NCI-H2029 treated with DMSO at 0.1 percent for 48 hours (cell line): ENCODE results near the gene DCPS.
"Not testable (repeated sequence)": the region's sequence is repeated elsewhere in the genome, so short reads cannot be mapped to it uniquely, and the experiment has no call there.

ENCODE experiments used
- DNase-seq: peaks from one replicate; lab custom pipeline; 2025; lab: John Stamatoyannopoulos, UW

Gene DCPS

DNA sequence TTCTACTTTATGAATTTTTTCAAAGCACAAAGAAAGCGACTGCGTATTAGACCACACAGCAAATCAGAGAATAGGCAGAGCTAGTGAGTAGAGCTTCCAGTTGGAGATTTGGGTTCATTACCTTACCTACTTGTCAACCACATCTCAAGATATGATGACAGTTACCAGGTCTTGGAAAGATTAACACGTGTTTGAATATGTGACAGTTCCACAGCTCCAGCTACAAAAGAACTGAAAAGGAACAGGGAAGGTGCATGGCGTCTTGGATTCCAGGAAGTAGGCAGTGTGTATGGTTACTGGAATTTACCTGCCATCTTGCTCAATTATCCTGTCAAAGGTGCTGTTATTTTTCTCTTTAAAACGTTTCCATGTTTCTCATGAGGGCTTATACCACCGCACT, 15.6 kb upstream of the DCPS start:
- no peak for DNase-seq

DNA sequence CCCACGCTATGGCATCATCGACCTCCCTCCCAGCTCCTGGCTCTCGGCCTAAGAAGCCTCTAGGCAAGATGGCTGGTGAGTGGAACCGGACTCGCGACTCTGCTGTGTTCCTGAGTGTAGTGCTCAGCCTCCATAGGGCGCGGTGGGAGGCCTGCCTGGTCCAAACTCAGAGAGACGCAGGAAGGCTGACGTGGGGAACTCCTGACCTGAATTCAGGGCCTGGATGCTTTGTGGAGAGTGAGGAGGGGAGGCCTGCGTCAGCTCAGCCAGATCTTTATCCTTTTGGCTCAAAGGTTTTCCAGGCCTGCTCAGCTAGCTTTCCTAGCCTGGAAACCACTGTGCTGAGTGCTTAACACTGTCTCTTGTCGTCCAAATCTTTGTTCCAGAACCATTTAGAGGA, 13.0 kb upstream of the DCPS start:
- no peak for DNase-seq

DNA sequence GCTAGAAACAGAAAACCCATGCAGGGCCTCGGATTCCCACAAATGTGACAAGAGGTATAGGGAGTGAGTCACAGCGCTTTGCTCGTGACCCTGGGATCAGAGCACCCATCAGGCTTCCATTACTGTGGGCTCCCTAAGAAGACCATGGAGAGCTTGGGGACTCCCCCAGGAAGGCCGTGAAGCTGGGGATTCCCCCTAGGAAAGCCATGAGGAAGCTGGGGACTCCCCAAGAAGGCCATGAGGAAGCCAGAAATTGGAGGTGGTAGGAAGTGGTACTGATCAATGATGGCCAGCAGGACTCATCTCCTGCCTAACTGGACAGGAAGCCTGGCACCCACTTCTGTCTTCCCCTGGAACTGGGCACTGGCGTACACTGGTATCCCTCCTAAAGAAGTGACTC, 10.1 kb upstream of the DCPS start:
- no peak for DNase-seq

DNA sequence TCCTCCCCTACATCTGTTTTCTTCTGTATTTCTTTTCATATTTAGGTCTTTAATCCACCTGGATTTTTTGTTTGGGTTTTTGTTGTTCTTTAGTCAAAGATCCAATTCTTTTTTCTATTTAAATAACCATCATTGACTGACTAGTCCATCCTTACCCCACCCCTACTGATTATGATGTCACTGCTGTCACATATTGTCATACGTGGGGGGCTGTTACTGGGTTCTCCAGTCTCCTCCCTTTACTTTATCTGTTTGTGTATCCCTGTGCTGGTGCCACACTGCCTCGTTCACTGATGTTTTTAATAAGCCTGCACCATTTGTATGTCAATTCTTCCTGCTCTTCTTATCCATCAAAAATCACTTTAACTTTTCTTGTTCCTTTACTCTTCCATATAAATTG, 6.9 kb upstream of the DCPS start:
- no peak for DNase-seq

- no peak for DNase-seq
These were observed 706 bp downstream of the DCPS start for GRCh38 chr11:126304457-126305075.

DNA sequence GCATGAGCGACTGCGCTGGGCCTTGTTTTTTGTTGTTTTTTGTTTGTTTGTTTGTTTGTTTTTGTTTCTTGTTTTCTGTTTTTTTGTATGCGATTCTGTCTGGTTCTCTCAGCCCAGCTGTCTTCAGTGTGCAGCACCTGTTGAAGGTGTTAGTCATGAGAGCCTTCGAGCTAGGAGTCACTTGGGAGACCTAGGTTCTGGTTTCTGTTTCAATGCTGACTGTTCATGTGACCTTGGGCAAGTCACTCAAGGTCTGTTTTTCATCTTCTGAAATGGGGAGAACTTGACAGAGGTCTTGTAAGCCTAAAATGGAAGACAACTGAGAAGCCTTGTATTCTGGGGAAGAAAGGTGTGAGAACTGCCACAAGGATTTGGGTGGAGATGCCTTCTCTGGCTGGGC, 1.8 kb downstream of the DCPS start:
- no peak for DNase-seq

- no peak for DNase-seq
These were observed 3.8 kb downstream of the DCPS start for GRCh38 chr11:126307706-126308105.

DNA sequence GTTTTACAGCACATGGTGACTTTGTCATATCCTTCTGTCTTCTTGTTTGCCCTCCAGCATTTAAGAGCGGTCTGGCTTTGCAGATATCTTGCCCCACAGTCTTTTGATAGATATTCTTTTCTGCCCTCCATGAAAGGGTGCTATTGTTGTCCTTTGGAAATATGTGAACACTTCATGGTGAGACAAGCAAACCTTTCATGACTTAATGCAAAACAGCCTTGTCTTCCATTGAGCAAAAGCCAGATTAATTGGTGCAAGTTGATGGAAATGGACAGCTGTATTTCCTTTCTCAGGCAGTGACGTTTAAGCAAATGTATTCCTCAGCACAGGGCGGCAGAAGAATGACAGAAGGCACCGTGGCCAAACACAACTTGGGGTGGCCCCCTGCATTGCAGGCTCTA, 4.4 kb downstream of the DCPS start:
- DNase-seq = no peak

DNA sequence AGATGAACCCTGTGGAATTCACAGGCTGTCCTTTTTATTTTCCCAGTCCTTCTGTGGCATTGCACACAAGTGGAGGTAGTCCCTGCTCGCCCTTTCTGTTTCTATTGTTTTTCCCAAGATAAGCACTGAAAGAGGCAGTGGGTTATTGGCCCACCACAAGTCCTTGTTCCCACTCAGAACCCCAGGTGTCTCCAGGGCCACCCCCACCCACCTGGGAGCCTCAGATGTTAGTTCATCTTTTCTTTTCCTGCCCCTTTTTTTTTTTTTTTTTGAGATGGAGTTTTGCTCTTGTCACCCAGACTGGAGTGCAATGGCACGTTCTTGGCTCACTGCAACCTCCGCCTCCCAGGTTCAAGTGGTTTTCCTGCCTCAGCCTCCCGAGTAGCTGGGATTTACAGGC, 4.9 kb downstream of the DCPS start:
- DNase-seq = not testable (repeated sequence)

DNA sequence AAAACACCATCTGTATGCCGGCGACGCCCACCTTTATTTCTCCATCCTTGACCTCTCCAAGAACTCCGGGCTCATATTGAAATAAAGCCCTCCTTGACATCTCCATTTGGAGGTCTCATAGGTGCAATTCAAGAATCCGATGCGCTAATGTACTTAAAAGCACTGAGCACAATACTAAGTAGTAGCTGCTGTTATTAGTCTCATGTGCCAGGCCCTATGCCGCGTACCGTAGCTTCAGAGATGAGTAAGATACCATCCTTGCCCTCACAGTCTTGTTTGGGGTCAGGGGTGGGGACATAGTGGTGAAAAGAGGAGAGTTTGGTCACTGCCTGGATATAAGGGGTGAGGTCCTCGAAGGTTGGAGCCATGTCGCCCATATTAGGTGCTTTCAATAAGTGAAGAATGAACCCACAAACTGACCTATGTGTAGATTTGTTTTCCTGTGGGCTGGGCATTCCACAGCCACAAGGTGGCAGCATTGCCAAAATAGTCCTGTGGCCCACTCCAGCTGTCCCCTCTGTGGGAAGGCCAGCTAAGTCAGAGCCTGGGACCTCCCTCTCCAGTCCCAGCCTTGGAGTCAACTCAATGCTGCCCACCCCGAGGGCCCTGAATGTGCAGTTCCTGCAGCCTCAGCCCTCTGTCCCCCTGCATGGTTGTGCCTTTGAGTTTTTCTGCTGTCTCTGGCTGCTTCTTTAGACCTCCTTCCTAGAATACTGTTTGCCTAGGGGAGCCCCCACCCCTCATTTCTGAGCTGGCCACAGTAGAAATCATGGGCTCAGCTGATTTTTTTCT, 6.5 kb downstream of the DCPS start:
- DNase-seq = no peak

DNA sequence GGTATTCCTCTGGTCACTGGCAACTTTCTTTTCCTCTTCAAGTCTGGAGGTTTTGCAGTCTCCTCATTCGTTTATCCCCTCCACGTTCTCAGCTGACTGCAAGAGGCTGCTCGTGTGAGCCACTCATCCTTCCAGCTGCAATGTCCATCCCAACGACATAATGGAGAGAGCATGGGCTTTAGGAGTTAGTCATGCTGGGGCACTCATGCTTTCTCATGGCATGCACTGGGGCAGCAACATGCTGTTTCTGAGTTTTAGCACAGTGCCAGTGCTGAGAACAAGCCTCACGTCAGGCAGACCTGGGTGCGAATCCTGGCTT, 7.1 kb downstream of the DCPS start:
- no peak for DNase-seq

DNA sequence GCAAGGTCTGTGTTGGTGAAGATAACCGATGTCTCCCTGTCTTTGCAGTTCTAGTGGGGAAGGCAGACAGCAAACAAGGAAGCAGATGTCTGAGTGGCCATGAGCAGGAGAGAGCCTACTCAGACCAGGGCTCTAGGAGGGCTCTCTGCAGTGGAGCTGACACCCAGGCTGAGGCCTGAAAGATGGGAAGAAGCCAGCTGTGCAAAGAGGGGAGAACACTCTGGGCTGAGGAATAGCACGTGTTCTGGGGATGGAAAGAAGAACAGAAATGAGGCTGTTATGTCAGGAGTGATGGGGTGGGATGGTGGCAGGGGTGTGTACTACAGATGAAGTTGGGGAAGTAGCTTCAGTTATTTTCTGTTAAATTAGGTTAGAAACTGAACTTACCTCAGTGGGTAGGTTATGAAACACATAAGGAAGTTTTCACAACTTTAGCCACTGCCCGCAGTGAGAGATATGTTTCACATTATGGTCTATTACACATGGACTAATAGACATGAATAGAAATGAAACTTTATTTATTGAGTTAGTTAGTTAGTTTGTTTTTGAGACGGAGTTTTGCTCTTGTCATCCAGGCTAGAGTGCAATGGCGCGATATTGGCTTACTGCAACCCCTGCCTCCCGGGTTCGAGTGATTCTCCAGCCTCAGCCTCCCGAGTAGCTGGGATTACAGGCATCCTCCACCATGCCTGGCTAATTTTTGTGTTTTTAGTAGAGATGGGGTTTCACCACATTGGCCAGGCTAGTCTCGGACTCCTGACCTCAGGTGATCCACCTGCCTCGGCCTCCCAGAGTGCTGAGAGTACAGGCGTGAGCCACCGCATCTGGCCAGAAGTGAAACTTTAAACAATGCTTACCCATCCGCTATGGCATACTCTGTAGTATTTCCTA, 7.8 kb downstream of the DCPS start:
- DNase-seq = no peak

GRCh38 chr11:126312961-126313360, 9.1 kb downstream of the DCPS start:
- DNase-seq = no peak

GRCh38 chr11:126313826-126314225, 10.0 kb downstream of the DCPS start:
- DNase-seq = no peak

GRCh38 chr11:126317432-126317755, 13.5 kb downstream of the DCPS start:
- DNase-seq = no peak

DNA sequence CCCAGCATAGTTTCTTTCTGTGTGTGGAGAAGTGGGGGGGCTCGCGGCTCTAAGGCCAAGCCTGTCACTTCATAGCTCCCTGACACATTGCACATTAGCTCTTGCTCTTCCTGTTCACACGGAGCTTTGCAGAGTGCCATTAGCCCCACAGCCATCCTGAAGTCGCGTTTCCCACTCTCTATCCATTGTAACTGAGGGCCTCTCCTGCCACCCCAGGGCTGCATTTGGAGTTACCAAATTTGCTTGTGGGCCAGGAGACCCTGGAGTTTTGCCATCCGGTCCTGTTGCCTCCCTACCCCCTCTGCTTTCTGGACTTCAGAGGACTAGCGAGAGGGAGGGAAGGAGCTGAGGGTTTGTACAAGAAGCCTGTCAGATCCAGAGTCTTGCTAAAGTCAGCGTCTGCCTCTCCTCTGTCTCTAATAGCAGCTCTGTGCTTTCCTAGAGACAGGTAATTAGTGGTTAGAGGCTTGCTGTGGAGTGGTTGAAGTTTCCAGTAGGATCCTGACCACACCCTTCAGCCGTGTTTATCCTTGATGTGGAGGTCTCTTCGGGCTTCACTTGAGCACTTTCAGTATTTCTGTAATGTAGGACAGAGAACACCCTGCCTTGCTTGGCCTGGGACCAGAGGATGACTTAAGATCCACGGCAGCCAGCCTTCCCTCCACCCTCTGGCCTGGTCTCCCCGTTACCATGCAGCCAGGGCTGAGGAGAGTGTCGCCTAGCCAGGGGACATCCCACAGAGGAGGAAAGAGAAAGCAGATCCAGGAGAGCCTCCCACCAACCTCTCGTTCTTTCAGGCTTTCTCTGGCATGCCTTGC, 14.1 kb downstream of the DCPS start:
- DNase-seq = no peak

DNA sequence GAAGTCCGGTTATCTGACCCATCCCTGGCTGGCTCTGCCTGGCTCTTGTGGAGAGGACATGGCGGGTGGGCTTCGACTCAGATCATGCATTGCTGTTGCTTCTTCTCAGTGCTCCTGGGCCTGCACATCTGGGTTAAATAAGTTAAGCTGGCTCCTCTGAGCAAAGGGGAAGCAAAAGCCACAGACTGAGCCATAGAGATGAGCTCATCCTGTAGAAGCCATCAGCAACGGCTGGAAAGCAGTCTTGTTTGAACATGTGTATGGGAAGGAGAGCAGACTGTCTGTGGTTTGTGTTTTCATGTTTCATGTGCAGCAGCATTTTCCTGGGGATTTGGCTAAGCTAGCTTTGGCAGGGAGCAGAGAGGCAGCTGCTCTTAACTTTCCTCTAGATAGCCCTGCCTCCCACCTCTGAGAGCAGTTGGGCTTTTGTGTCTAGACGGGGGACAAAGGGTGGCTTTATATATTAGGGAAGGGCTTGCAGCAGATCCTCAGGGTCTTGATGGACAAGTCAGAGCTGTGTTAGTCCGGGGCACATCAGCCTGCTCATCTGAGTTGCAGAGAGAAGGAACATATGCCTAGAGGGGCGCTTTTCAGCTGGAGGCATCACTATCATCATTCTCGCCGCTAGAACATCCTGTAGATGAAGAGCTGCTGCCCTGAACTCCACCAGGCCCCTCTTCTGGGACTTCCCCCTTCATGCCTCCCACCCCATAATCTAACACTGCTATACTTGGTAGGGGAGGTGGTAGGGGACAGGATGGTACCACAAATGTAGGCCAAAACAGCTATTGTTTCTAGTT, 14.9 kb downstream of the DCPS start:
- DNase-seq = no peak

DNA sequence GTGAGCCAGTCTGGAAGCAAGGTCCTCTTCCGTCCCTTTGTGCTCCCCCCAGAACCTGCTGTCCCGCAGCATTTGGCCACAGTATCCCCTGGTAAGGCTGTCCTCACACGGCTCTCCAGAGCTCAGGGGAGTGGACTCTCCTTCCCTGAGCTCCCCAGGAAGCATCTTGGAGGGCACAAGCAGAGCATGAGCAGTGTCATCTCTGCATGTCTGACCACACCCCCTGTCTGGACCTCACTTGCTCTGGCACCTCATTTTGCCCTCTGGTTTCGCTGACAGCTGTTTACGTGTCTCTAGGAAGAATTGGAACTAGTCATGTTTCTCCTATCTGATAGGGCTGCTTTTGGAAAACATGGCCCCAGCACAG, 15.5 kb downstream of the DCPS start:
- no peak for DNase-seq

GRCh38 chr11:126322996-126323395, 19.1 kb downstream of the DCPS start:
- no peak for DNase-seq

DNA sequence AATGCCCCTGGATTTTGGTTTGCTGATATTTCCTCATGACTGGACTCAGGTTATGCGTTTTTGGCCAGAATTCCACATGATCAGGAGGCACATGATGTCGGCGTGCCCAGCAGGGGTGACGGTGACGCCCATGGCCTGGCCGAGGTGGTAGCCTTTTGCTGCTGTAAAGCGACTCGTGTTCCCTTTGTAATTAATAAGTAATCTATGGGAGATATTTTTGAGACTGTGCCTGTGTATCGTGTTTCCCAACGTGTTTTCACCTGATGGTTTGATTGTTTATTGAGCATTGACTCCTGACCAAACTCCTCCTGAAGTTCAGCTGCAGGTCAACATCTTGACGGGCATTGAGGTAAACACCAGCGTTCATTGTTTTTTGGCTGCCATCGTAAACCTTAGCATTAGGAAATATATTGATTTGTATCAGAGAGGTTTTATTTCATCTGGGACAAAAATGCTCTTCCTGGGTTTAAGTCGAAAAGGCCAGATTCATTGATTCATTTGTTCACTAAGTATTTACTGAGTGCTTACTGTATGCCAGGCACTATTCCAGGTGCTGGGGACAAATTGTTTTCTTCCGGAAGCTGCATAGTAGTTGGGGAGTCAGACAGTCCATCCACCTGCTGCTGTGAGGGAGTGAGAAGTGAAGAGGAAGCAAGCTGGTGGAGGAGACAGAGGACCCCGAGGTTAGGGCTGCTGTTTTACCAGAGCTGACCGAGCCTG, 23.6 kb downstream of the DCPS start:
- DNase-seq = no peak

DNA sequence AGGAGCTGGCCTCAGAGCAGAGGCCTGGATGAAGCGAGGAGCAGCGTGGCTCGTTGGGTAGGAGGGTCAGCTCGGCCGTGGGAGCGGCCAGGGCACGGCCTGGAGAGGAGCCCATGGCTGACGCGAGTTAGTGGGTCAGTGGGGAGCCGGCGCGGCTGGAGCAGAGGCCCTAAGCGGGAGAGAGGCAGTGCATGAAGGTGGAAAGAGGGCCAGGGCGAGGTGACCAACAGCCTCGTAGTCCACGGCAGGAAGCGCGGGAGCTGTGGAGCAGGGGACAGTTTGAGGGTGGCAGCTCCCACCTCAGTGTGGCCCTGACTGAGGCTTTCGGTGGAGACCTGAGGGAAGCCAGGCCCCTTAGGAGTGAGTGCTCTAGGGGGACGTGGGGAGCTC, 24.1 kb downstream of the DCPS start:
- no peak for DNase-seq
